HuH-7.5 (cell line): ENCODE results near the gene JUND.

Experiments
- DNase-seq: peaks from one replicate; pipeline ENCODE4 v3.0.0; 2011; ENCODE audit warnings: low spot score

The JUND gene

GRCh38 chr19:18308051-18308947 lies 26.9 kb upstream of the JUND start:
- no peak for DNase-seq

GRCh38 chr19:18307271-18307681 lies 25.9 kb upstream of the JUND start:
- DNase-seq = no peak

GRCh38 chr19:18306888-18307260 lies 25.5 kb upstream of the JUND start:
- no peak for DNase-seq

GRCh38 chr19:18306209-18306887 lies 24.9 kb upstream of the JUND start:
- DNase-seq = no peak

- DNase-seq = no peak
These were observed 23.3 kb upstream of the JUND start for GRCh38 chr19:18304458-18305310.

- DNase-seq = no peak
These were observed 22.7 kb upstream of the JUND start for GRCh38 chr19:18304208-18304457.

GRCh38 chr19:18301718-18302111 lies 20.3 kb upstream of the JUND start:
- no peak for DNase-seq

GRCh38 chr19:18300930-18301717 lies 19.7 kb upstream of the JUND start:
- DNase-seq = peak; percentile 88

- DNase-seq = no peak
These were observed 18.2 kb upstream of the JUND start for GRCh38 chr19:18299654-18300053.

GRCh38 chr19:18298601-18299000 lies 17.2 kb upstream of the JUND start:
- DNase-seq = no peak

GRCh38 chr19:18297308-18297707 lies 15.9 kb upstream of the JUND start:
- DNase-seq = no peak

- no peak for DNase-seq
These were observed 13.6 kb upstream of the JUND start for GRCh38 chr19:18295034-18295451.

GRCh38 chr19:18294467-18294864 lies 13.0 kb upstream of the JUND start:
- no peak for DNase-seq

- no peak for DNase-seq
These were observed 12.4 kb upstream of the JUND start for GRCh38 chr19:18293642-18294466.

- DNase-seq = peak; percentile 84
These were observed 11.6 kb upstream of the JUND start for GRCh38 chr19:18292810-18293641.

GRCh38 chr19:18292462-18292809 lies 11.0 kb upstream of the JUND start:
- DNase-seq = no peak

GRCh38 chr19:18291590-18292461 lies 10.4 kb upstream of the JUND start:
- peak; percentile 87 for DNase-seq

GRCh38 chr19:18291019-18291524 lies 9.7 kb upstream of the JUND start:
- no peak for DNase-seq
